ENCODE data around the gene INAFM2.

- no peak for TF ChIP-seq CTCF (IDR thresholded peaks at IDR 0.05; ENCODE audit: extremely low read depth in 1 of 2, insufficient read depth in 1 of 2, low read depth in 1 of 2, low read length in 2 of 2)
- no peak for TF ChIP-seq POLR2AphosphoS5 (IDR thresholded peaks at IDR 0.05; ENCODE audit: insufficient read depth, low read depth, low read length)
- TF ChIP-seq JUN (IDR thresholded peaks at IDR 0.05; ENCODE audit: borderline replicate concordance, insufficient read depth, insufficient read length, low read depth), result no peak
- TF ChIP-seq GATA2 (IDR thresholded peaks at IDR 0.05; ENCODE audit: insufficient read depth, insufficient read length, low read depth, low read length), result no peak
- no peak for TF ChIP-seq POLR2A (IDR thresholded peaks at IDR 0.05; ENCODE audit: low read depth, low read length)
- no peak for TF ChIP-seq EZH2 (IDR thresholded peaks at IDR 0.05; ENCODE audit: borderline replicate concordance, low read depth, low read length, severe bottlenecking)
- no peak for TF ChIP-seq FOS (IDR thresholded peaks at IDR 0.05; ENCODE audit: borderline replicate concordance, insufficient read depth, low read length)
Observed at GRCh38 chr15:40320409-40320808, 3.1 kb upstream of the INAFM2 start.
